Measurements from ENCODE around the gene CHRNA4. TPM values are rescaled to one million over a fixed set of nuclear protein-coding genes. Genes with fewer than 3 reads are reported as not detected.

CHRNA4 gene
- total RNA-seq, 3 donors from 2014 or later (not counting 1 experiment from before 2014, with no cell fraction given) = not detected

- H3K27ac Mint-ChIP-seq = no peak overlapping the region
These were observed 9.8 kb downstream of the CHRNA4 start for GRCh38 chr20:63351326-63351700.

GRCh38 chr20:63350597-63351325 is 10.4 kb downstream of the CHRNA4 start:
- DNase-seq (no peak), ATAC-seq (no peak)
- Histone ChIP-seq H3K9me3 (ENCODE audit: control insufficient read depth, insufficient read depth, low read length) (no peaks in the 10 kb centered on the region), H3K27me3 (ENCODE audit: control insufficient read depth, insufficient read depth, low read length) (no peaks in the 10 kb centered on the region), H3K27ac (ENCODE audit: low read length) (no peak overlapping the region), H3K4me1 (ENCODE audit: control insufficient read depth, insufficient read depth, low read length) (no peaks in the 10 kb centered on the region), H3K36me3 (ENCODE audit: control insufficient read depth, insufficient read depth, low read length) (no peaks in the 10 kb centered on the region), H3K4me3 (ENCODE audit: low read length) (no peak overlapping the region)
- Mint-ChIP-seq H3K27me3 (ENCODE audit: low read depth in 2 of 2) (peaks cover 0 to 2% of the 10 kb centered on the region in 2 donors), H3K9me3 (peaks cover 0 to 3% of the 10 kb centered on the region in 2 donors), H3K4me3 (no peak overlapping the region), H3K27ac (no peak overlapping the region), H3K4me1 (no peaks in the 10 kb centered on the region), H3K36me3 (no peaks in the 10 kb centered on the region)
- intact Hi-C loops (cut with micrococcal nuclease) = no loop called here
- no peak for TF ChIP-seq CTCF (IDR thresholded peaks at IDR 0.05)
- WGBS (ENCODE audit: insufficient coverage) = 86% methylated on average over 46 of the region's 46 CpGs

More at GRCh38 chr20:63351326-63351700, 9.8 kb downstream of the CHRNA4 start:
- no peak for TF ChIP-seq CTCF (IDR thresholded peaks at IDR 0.05)
- Histone ChIP-seq H3K36me3 (ENCODE audit: control insufficient read depth, insufficient read depth, low read length) (no peaks in the 10 kb centered on the region), H3K9me3 (ENCODE audit: control insufficient read depth, insufficient read depth, low read length) (no peaks in the 10 kb centered on the region), H3K27ac (ENCODE audit: low read length) (no peak overlapping the region), H3K4me1 (ENCODE audit: control insufficient read depth, insufficient read depth, low read length) (no peaks in the 10 kb centered on the region), H3K4me3 (ENCODE audit: low read length) (no peak overlapping the region), H3K27me3 (ENCODE audit: control insufficient read depth, insufficient read depth, low read length) (no peaks in the 10 kb centered on the region)
- peaks cover 0 to 2% of the 10 kb centered on the region in 2 donors for H3K27me3 Mint-ChIP-seq (ENCODE audit: low read depth in 2 of 2)
- DNase-seq (no peak), ATAC-seq (no peak)
- no peaks in the 10 kb centered on the region for H3K36me3 Mint-ChIP-seq
- H3K9me3 Mint-ChIP-seq = peaks cover 0 to 3% of the 10 kb centered on the region in 2 donors
- WGBS (ENCODE audit: insufficient coverage) = 89% methylated on average over 12 of the region's 12 CpGs
- intact Hi-C loops (cut with micrococcal nuclease) = no loop called here
- no peaks in the 10 kb centered on the region for H3K4me1 Mint-ChIP-seq
- H3K4me3 Mint-ChIP-seq = no peak overlapping the region

- ATAC-seq (no peak), DNase-seq (no peak)
- no peaks in the 10 kb centered on the region for H3K27me3 ChIP-seq (ENCODE audit: control insufficient read depth, insufficient read depth, low read length)
- no peaks in the 10 kb centered on the region for H3K36me3 Mint-ChIP-seq
- H3K27ac Mint-ChIP-seq = no peak overlapping the region
- 94% methylated on average over 33 of the region's 33 CpGs for WGBS (ENCODE audit: insufficient coverage)
- TF ChIP-seq CTCF (IDR thresholded peaks at IDR 0.05) = no peak
- H3K4me1 Mint-ChIP-seq = no peaks in the 10 kb centered on the region
- H3K36me3 ChIP-seq (ENCODE audit: control insufficient read depth, insufficient read depth, low read length) = no peaks in the 10 kb centered on the region
- intact Hi-C loops (cut with micrococcal nuclease) = no loop called here
- H3K9me3 Mint-ChIP-seq = peaks cover 0 to 3% of the 10 kb centered on the region in 2 donors
- H3K4me3 ChIP-seq (ENCODE audit: low read length) = no peak overlapping the region
- no peaks in the 10 kb centered on the region for H3K4me1 ChIP-seq (ENCODE audit: control insufficient read depth, insufficient read depth, low read length)
- H3K27ac ChIP-seq (ENCODE audit: low read length) = no peak overlapping the region
- peaks cover 0 to 2% of the 10 kb centered on the region in 2 donors for H3K27me3 Mint-ChIP-seq (ENCODE audit: low read depth in 2 of 2)
- no peaks in the 10 kb centered on the region for H3K9me3 ChIP-seq (ENCODE audit: control insufficient read depth, insufficient read depth, low read length)
- no peak overlapping the region for H3K4me3 Mint-ChIP-seq
These were observed 11.0 kb downstream of the CHRNA4 start for GRCh38 chr20:63350196-63350595.

- 94% methylated on average over 29 of the region's 29 CpGs for WGBS (ENCODE audit: insufficient coverage)
- Mint-ChIP-seq H3K9me3 (peaks cover 0 to 3% of the 10 kb centered on the region in 2 donors), H3K27ac (no peak overlapping the region), H3K27me3 (ENCODE audit: low read depth in 2 of 2) (peaks cover 0 to 2% of the 10 kb centered on the region in 2 donors), H3K36me3 (no peaks in the 10 kb centered on the region), H3K4me3 (no peak overlapping the region), H3K4me1 (no peaks in the 10 kb centered on the region)
- ATAC-seq = no peak
- Histone ChIP-seq H3K9me3 (ENCODE audit: control insufficient read depth, insufficient read depth, low read length) (no peaks in the 10 kb centered on the region), H3K4me1 (ENCODE audit: control insufficient read depth, insufficient read depth, low read length) (no peaks in the 10 kb centered on the region), H3K27ac (ENCODE audit: low read length) (no peak overlapping the region), H3K4me3 (ENCODE audit: low read length) (no peak overlapping the region), H3K27me3 (ENCODE audit: control insufficient read depth, insufficient read depth, low read length) (no peaks in the 10 kb centered on the region), H3K36me3 (ENCODE audit: control insufficient read depth, insufficient read depth, low read length) (no peaks in the 10 kb centered on the region)
- intact Hi-C loops (cut with micrococcal nuclease) = no loop called here
- TF ChIP-seq CTCF (IDR thresholded peaks at IDR 0.05) = no peak
- DNase-seq = no peak
These were observed 11.6 kb downstream of the CHRNA4 start for GRCh38 chr20:63349516-63349895.

Data from natural killer cell (primary cell).